Cardiac fibroblast (primary cell): ENCODE results near the gene CRIM1.

Experiments
- DNase-seq, 2 donors: peaks; one replicate each; pipeline versions ENCODE4 v3.0.0 to v3.0.0-alpha.2; 2010; ENCODE audit warnings: low read depth in 2 of 2
- H3K4me3 ChIP-seq, 2 donors: replicated peaks in 1 of 2; 1 replicate in 1 of 2; 2 replicates in 1 of 2; pipeline ENCODE4 v1.5.1; 2011; ENCODE audit warnings: low read depth in 2 of 2, low read length in 2 of 2, mild to moderate bottlenecking in 2 of 2, moderate library complexity in 1 of 2
- TF ChIP-seq, protein P1 (sequence below): IDR thresholded peaks from one replicate; pipeline ENCODE4 v1.5.1; 2011; ENCODE audit warnings: low read depth, mild to moderate bottlenecking, low read length, inconsistent platforms

The CRIM1 gene

DNA sequence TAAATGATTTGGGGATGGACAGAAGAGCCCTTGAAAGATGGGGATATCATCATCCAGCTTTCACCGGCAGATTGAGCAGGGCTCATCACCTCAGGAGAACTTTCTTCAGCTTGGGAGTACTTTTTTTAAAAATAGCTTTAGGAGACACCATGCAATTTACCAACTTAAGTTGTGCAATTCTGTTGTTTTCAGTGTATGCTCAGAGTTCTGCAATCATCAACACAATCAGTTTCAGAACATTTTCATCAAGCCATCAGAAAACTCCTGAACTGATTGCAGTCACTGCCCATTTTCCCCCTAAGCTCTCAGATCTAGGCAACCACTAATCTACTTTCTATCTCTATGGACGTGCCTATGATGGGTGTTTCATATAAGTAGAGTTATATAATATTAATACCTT is 117.7 kb downstream of the CRIM1 start:
- TF ChIP-seq, protein P1, sequence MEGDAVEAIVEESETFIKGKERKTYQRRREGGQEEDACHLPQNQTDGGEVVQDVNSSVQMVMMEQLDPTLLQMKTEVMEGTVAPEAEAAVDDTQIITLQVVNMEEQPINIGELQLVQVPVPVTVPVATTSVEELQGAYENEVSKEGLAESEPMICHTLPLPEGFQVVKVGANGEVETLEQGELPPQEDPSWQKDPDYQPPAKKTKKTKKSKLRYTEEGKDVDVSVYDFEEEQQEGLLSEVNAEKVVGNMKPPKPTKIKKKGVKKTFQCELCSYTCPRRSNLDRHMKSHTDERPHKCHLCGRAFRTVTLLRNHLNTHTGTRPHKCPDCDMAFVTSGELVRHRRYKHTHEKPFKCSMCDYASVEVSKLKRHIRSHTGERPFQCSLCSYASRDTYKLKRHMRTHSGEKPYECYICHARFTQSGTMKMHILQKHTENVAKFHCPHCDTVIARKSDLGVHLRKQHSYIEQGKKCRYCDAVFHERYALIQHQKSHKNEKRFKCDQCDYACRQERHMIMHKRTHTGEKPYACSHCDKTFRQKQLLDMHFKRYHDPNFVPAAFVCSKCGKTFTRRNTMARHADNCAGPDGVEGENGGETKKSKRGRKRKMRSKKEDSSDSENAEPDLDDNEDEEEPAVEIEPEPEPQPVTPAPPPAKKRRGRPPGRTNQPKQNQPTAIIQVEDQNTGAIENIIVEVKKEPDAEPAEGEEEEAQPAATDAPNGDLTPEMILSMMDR, result no peak
- peak; percentile 58 to 79 for DNase-seq

DNA sequence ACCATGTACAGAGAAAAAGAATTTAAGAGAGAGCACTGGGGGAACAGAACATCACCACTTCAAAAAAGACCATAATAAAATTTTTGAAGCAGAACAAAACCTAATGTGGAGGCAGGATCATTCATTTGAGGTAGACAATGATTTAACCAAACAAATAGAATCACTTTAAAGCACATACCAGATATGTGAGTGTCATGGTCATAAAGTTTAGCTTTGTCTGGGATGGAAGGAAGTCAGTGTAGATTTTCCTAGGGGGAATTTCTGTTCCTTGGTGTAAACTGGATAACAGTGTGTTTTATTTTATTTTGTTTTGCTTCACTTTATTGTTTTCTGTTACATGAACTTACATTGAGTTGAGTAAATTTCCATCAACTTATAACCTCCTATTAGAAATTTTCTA is 120.8 kb downstream of the CRIM1 start:
- H3K4me3 ChIP-seq, result no peak overlapping the region
- DNase-seq, result no peak
- TF ChIP-seq, protein P1, result no peak

More for the DNA sequence above, 117.7 kb downstream of the CRIM1 start:
- H3K4me3 ChIP-seq, result no peak overlapping the region

DNA sequence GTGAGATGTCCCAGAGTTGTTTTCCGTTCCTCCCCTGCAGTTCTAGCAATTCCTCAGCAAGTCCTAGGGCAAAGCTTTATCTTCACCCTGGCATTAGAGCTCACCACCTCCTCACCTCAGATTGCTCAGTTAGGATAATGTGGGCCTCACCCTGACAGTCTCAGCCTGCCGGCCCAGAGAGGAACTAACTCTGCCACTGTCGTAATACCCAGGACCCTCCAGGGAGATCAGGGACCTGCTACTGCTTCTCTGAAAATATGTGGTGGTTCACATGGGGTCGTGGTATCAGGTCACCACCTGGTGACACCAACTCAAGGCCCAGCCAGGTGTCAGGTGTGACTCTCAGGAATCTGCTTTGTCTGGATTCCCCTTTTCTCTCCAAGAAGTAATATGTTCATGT is 121.7 kb downstream of the CRIM1 start:
- no peak overlapping the region for H3K4me3 ChIP-seq
- TF ChIP-seq, protein P1, result no peak
- DNase-seq, result no peak

DNA sequence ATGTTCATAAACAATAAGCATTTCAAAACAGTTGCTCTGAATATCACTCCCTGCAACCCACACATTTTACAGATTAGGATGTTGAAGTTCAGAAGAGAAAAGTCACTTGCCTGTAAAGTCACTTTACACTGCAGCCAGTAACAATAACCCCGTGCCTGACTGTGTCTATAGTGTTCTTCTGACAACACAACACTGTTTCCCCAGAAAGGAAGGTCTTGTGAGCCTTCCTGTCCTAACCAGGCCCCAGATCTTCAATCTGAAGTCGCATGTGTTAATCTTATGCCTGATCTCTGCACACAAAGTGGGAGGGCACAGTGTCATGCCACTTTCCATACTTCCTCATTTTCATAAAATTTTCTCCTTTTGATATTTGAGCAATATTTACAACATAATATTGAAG is 122.2 kb downstream of the CRIM1 start:
- TF ChIP-seq, protein P1, result no peak
- DNase-seq, result peak in 1 of 2 donors; percentile 37
- H3K4me3 ChIP-seq, result no peak overlapping the region

DNA sequence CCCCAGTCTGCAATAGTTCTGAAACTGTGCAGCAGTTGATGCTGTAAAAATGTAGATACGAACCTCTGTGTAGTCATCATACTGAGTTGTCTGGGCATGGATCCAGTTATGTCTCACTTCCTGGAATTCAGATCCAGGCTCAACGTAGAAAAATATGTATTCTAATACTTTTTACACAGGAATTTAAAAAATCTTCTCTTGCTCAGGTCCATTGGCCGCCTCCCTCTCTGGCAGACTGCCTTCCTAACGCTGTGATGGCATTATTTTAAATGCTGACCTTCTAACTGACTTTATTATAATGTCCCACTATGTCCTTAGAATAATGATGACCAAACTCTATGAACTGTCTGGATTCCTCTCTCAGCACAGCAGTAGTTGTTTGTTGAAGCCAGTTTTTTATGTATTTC is 122.8 kb downstream of the CRIM1 start:
- peak; percentile 96 to 98 for DNase-seq
- TF ChIP-seq, protein P1, result no peak
- H3K4me3 ChIP-seq, result no peak overlapping the region

DNA sequence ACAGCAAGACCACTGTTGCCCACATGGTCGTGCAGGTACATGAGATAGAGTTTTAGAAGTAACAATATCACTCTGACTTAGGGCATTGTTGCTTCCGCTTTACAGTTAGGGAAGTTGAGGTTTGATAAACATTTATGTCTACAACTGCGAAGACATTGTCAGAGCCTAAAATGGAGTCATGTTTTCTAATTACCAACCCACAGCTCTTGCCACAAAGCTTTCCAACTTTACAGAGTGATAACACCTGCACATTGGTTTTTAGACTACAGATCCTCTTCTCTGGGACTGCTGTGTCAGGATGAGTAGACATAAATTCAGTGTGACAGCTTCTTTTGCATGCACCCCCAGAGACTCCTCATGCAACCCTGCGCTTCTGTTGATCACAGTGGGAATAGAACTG is 123.4 kb downstream of the CRIM1 start:
- TF ChIP-seq, protein P1, result no peak
- no peak overlapping the region for H3K4me3 ChIP-seq
- DNase-seq, result no peak

DNA sequence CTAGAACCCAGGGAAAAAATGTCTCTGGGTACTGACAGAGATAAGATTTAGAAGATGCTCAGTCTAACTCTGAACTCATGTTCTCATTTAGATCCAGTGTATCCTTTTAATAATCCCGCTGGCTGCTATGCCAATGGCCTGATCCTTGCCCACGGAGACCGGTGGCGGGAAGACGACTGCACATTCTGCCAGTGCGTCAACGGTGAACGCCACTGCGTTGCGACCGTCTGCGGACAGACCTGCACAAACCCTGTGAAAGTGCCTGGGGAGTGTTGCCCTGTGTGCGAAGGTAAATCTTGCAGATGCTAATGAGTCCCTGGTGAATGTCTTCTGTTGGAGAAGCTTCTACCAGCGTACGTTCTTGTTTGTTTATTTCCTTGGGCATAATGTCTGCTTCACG is 123.8 kb downstream of the CRIM1 start:
- TF ChIP-seq, protein P1, result no peak
- no peak for DNase-seq
- no peak overlapping the region for H3K4me3 ChIP-seq
